Activated naive CD8-positive, alpha-beta T cell treated with anti-CD3 and anti-CD28 coated beads, Interleukin-2, amount 10 ng/mL, durations not matched to agents 7 days and 5 days (primary cell): Measurements from ENCODE around the gene EML3. TPM values are rescaled to one million over a fixed set of nuclear protein-coding genes. Genes with fewer than 3 reads are reported as not detected.
"Not testable (repeated sequence)": the region's sequence is repeated elsewhere in the genome, so short reads cannot be mapped to it uniquely, and the experiment has no call there.

Experiments
- ATAC-seq: fragments of 150-1000 bp; cut with Tn5 transposase; one replicate; pipeline ENCODE4 v1.10.0; 2021; ENCODE audit warnings: low read depth, moderate library complexity
- POLR2A ChIA-PET: fragments of 350-600 bp; sonication (Branson Sonifier 250); formaldehyde crosslinking; loops from one replicate; lab custom pipeline; 2021; ENCODE audit warnings: antibody characterized with exemption; lab: Charles Lee
- DNase-seq: peaks from one replicate; pipeline ENCODE4 v3.0.0; 2021
- H3K27ac Mint-ChIP-seq: one replicate; pipeline ENCODE4 v1.8.0; 2022; ENCODE audit warnings: mild to moderate bottlenecking, mixed read lengths
- H3K27me3 Mint-ChIP-seq: one replicate; pipeline ENCODE4 v1.8.0; 2022; ENCODE audit warnings: mild to moderate bottlenecking, moderate library complexity, mixed read lengths
- H3K36me3 Mint-ChIP-seq: one replicate; pipeline ENCODE4 v1.8.0; 2021; ENCODE audit warnings: mild to moderate bottlenecking, mixed read lengths
- H3K4me1 Mint-ChIP-seq: one replicate; pipeline ENCODE4 v1.8.0; 2021; ENCODE audit warnings: mixed read lengths
- H3K4me3 Mint-ChIP-seq: one replicate; pipeline ENCODE4 v1.8.0; 2022; ENCODE audit warnings: mild to moderate bottlenecking, moderate library complexity, mixed read lengths
- H3K9me3 Mint-ChIP-seq: one replicate; pipeline ENCODE4 v1.8.0; 2021; ENCODE audit warnings: mixed read lengths
- total RNA-seq, 2 experiments: library from RNA; stranded (reverse); gene quantifications; one replicate each; pipeline ENCODE4 v1.2.3, GENCODE V29; 2021

EML3 gene
- total RNA-seq, 2 experiments from 2014 or later, result 183 to 185 TPM

DNA sequence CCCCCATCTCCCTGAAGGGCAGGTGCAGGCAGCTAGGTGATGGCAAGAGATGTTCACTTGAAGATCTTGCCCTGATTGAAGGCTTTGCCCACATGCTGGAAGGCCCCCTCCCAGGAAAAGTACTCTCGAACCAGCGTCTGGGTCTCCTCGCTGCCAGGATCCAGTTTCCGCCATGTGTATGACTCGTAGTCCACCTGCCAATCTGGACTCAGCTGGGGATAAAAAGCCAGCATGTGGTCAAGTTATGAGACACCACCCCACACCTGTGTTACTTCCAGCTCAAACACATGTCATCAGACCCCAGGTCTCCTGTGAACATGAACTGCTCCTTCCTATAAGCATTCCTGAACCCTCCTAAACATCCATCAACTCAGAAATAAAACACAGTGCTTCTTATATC, 52.9 kb downstream of the EML3 start:
- H3K4me3 Mint-ChIP-seq, ATAC-seq, H3K27me3 Mint-ChIP-seq, H3K9me3 Mint-ChIP-seq, DNase-seq: not testable (repeated sequence)
- H3K36me3 Mint-ChIP-seq, result peaks cover 21% of the 10 kb centered on the region
- H3K27ac Mint-ChIP-seq, result peak overlapping the region; percentile 17
- POLR2A ChIA-PET, result interaction anchor here (1.1 to 3.2 kb wide), 8 partner anchors 10 to 166 kb away, joined by 3 to 21 read pairs (median 4); partner anchors contain the start of genes AHNAK, EEF1G and TUT1
- H3K4me1 Mint-ChIP-seq, result peaks cover 54% of the 10 kb centered on the region

DNA sequence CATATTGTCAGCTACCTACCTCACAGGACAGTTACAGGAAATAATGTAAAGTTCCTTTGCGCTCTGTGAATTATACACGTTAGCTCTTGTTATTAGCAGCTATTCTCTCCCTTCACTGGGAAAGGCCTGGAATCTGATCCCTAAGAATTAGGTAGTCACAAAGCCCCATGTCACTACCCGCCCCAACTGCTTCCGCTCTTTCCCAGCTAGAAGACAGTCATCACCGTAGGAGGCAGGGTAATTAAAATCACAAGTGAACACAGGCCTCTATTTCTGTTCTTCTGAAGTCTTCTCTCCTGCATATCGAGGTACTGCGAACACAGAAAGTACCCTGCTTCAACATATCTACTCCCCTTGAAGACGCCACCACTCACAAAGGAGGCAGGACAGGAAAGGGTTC, 53.4 kb downstream of the EML3 start:
- Mint-ChIP-seq H3K27me3 (no peaks in the 10 kb centered on the region), H3K4me1 (peaks cover 58% of the 10 kb centered on the region), H3K4me3 (peak overlapping the region; percentile 25), H3K9me3 (no peaks in the 10 kb centered on the region), H3K27ac (peak overlapping the region; percentile 17), H3K36me3 (peaks cover 21% of the 10 kb centered on the region)
- ATAC-seq (no peak), DNase-seq (no peak)
- POLR2A ChIA-PET, result interaction anchor here (0.6 to 3.2 kb wide), 9 partner anchors 11 to 166 kb away, joined by 3 to 25 read pairs (median 4); partner anchors contain the start of genes AHNAK, EEF1G and TUT1

- Mint-ChIP-seq H3K4me3 (no peak overlapping the region), H3K27ac (peak overlapping the region; percentile 97), H3K4me1 (peaks cover 63% of the 10 kb centered on the region), H3K36me3 (peaks cover 19% of the 10 kb centered on the region), H3K9me3 (no peaks in the 10 kb centered on the region), H3K27me3 (no peaks in the 10 kb centered on the region)
- DNase-seq (no peak), ATAC-seq (no peak)
- POLR2A ChIA-PET, result interaction anchor here (0.6 to 3.2 kb wide), 10 partner anchors 11 to 165 kb away, joined by 3 to 25 read pairs (median 4); partner anchors contain the start of genes AHNAK, EEF1G, LBHD1 and TUT1
Measured at GRCh38 chr11:62558669-62559068, 53.9 kb downstream of the EML3 start.

DNA sequence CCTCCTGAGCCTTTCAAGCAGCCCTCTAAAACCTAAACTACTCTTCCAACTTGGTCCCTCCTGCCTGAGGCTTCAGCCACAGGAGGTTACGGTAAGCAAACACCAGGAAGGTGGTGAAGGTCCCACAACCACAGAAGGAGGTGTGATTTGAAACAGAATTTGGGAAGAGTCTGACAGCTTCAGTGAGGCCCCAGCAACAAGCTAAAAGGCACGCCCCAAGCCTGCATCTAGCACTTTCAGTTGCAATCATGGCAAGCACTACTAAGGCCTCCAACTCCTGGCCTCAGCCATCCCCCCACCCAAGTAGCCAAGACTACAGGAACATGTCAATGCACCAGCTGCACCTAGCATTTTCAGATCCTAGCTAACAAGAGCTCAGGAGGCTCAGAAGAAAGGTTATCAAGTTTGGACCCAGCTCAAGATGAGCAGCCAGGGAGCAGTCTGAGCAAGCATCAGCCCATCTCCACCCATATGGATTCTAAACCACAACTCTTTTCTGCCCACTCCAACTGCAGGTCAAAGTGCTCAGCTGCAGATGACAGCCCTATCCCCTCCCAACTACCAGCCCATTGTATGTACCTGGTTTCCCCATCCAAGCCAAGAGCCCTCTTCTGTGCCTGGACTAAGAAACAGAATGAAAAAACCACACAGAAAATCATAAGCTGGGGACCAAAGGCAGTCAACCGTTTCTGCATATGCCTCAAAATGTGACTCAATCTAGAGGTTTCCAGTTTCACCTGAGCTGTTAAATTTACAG, 55.5 kb downstream of the EML3 start:
- Mint-ChIP-seq H3K27me3 (no peaks in the 10 kb centered on the region), H3K36me3 (peaks cover 15% of the 10 kb centered on the region), H3K4me3 (peak overlapping the region; percentile 79), H3K27ac (peak overlapping the region; percentile 97), H3K4me1 (peaks cover 76% of the 10 kb centered on the region), H3K9me3 (no peaks in the 10 kb centered on the region)
- POLR2A ChIA-PET, result interaction anchor here (0.6 to 7.2 kb wide), 16 partner anchors 12 to 367 kb away, joined by 4 to 97 read pairs (median 6); partner anchors contain the start of genes AHNAK, C11orf98, CSKMT and EEF1G
- ATAC-seq, result peak; percentile 51
- no peak for DNase-seq

DNA sequence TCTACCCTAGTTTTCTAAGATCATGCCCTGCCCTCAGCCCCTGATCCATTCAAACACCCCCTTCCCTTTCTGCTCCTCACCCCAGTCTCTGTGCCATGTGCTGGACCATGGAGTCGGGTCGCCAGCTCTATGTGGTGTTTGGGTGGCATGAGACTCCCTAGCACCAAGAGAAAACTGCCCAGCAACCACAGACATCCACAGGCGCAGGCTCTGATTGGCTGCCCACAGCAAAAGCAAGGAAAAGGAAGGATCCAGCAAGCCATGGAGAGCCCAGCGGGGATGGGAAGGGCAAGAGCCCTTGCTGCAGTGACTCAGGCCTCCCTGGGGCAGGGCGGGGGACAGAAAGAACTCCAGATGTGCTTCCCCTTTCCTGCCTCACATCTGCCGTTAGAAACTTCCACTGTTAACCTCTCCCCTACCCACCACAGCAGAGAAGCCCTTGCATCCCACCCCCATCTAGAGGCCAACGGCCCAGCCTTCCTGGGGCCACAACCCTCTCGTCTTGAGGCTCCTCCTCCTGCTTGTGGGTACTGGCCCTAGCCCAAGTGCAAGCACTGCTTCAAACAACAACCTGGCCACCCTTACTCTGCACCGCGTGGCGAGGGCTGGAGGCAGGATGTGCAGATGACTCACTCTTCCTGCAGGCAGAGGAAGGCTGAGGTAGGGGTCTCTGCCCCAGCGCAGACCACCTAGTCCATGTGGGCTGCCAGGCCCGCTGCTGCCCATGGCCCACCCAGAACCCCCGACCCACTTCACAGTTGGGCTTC, 56.3 kb downstream of the EML3 start:
- Mint-ChIP-seq H3K9me3 (no peaks in the 10 kb centered on the region), H3K27me3 (no peaks in the 10 kb centered on the region), H3K27ac (peak overlapping the region; percentile 97), H3K4me3 (peak overlapping the region; percentile 79), H3K4me1 (peaks cover 82% of the 10 kb centered on the region), H3K36me3 (peaks cover 12% of the 10 kb centered on the region)
- POLR2A ChIA-PET, result interaction anchor here (0.6 to 7.2 kb wide), 18 partner anchors 11 to 368 kb away, joined by 4 to 97 read pairs (median 6); partner anchors contain the start of genes AHNAK, C11orf98, CSKMT and EEF1G
- peak; percentile 79 for ATAC-seq
- peak; percentile 87 for DNase-seq

GRCh38 chr11:62555464-62556107, 57.0 kb downstream of the EML3 start:
- peaks cover 12% of the 10 kb centered on the region for H3K36me3 Mint-ChIP-seq
- ATAC-seq (peak; percentile 8), DNase-seq (peak; percentile 58)
- POLR2A ChIA-PET, result interaction anchor here (0.7 to 7.2 kb wide), 13 partner anchors 10 to 1715 kb away, joined by 3 to 97 read pairs (median 5); partner anchors contain the start of genes AHNAK, C11orf98, CSKMT and EEF1G
- H3K4me1 Mint-ChIP-seq, result peaks cover 81% of the 10 kb centered on the region
- peaks cover 4% of the 10 kb centered on the region for H3K27me3 Mint-ChIP-seq
- H3K4me3 Mint-ChIP-seq, result peak overlapping the region; percentile 79
- peak overlapping the region; percentile 97 for H3K27ac Mint-ChIP-seq
- H3K9me3 Mint-ChIP-seq, result no peaks in the 10 kb centered on the region

- H3K27ac Mint-ChIP-seq, result peak overlapping the region; percentile 97
- peaks cover 74% of the 10 kb centered on the region for H3K4me1 Mint-ChIP-seq
- peaks cover 14% of the 10 kb centered on the region for H3K27me3 Mint-ChIP-seq
- H3K4me3 Mint-ChIP-seq, result peak overlapping the region; percentile 24
- H3K9me3 Mint-ChIP-seq, result no peaks in the 10 kb centered on the region
- POLR2A ChIA-PET, result interaction anchor here (1.0 to 7.2 kb wide), 9 partner anchors 9 to 287 kb away, joined by 3 to 97 read pairs (median 8); partner anchors contain the start of genes AHNAK, C11orf98, CSKMT and INTS5
- H3K36me3 Mint-ChIP-seq, result peaks cover 7% of the 10 kb centered on the region
- ATAC-seq, result no peak
- no peak for DNase-seq
Measured at GRCh38 chr11:62554387-62555167, 58.0 kb downstream of the EML3 start.

DNA sequence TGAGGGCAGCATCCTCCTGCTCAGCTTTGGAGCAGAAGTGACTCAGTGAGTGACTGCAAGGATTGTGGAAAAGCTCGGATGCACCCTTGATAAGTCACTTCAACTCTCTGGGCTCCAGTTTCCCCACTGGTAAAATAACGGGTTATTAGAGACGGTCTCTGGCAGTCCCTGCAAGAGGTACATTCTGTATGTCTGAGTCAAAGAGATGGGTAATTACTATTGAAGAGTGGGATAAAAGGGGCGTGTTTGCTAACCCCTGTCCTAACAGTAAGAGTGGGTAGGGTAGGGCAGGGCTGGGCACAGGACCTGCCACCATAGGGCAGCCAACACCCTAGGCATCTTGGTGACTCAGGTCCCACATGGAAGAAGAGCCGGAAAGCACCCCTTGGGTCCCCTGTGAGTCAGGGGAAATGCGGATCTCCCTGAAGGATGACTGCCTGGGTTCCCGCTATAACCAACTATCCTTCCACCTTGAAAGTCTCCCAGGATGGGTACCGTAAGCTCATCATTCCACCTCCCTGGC, 58.7 kb downstream of the EML3 start:
- ATAC-seq (no peak), DNase-seq (no peak)
- Mint-ChIP-seq H3K27ac (peak overlapping the region; percentile 97), H3K4me1 (peaks cover 69% of the 10 kb centered on the region), H3K27me3 (peaks cover 20% of the 10 kb centered on the region), H3K4me3 (no peak overlapping the region), H3K36me3 (peaks cover under 1% of the 10 kb centered on the region), H3K9me3 (no peaks in the 10 kb centered on the region)
- POLR2A ChIA-PET, result interaction anchor here (1.0 to 7.2 kb wide), 6 partner anchors 9 to 126 kb away, joined by 5 to 97 read pairs (median 10); partner anchors contain the start of genes AHNAK, EEF1G, INTS5 and MTA2

DNA sequence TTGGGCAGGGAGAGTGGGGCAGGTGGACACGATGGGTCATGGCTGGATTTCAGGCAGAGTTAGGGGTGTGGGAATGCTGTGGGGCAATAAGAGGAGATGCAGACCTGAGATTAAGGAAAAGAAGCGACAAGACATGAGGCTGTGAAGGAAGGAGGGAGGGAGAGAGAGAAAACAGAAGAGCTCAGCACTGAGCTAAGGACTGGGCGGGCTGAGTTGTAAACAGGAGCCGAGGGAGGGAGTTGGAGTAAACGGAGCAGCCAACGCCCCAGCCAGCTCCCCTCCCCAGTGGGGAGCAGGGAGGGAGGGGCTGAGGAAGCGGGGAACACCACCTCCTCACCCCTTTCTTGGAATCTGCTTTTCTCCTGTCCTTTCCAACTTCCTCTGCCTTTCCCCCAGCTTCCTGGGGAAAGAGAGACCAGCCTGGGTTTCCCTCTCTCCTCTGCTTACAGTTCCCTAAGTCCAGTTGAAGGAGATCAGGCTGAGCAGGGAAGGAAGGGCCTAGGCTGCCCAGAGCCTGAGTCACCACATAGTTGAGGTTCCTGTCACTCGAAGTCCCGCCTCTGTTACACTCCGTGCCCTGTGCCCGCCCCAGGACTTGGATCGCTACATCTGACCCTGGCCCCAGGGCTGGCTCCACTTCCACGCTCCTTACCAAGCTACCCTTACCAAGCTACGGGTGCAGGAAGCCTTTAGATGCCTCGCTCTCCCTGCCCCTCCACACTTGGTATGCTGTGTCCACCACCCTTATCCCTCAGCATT, 59.3 kb downstream of the EML3 start:
- peak; percentile 70 for DNase-seq
- POLR2A ChIA-PET, result interaction anchor here (0.7 to 7.2 kb wide), 10 partner anchors 8 to 151 kb away, joined by 3 to 97 read pairs (median 6); partner anchors contain the start of genes AHNAK, C11orf98, CSKMT and EEF1G
- peaks cover 27% of the 10 kb centered on the region for H3K27me3 Mint-ChIP-seq
- peak overlapping the region; percentile 97 for H3K27ac Mint-ChIP-seq
- no peaks in the 10 kb centered on the region for H3K36me3 Mint-ChIP-seq
- peak overlapping the region; percentile 54 for H3K4me3 Mint-ChIP-seq
- H3K4me1 Mint-ChIP-seq, result peaks cover 67% of the 10 kb centered on the region
- H3K9me3 Mint-ChIP-seq, result no peaks in the 10 kb centered on the region
- ATAC-seq, result peak; percentile 8

DNA sequence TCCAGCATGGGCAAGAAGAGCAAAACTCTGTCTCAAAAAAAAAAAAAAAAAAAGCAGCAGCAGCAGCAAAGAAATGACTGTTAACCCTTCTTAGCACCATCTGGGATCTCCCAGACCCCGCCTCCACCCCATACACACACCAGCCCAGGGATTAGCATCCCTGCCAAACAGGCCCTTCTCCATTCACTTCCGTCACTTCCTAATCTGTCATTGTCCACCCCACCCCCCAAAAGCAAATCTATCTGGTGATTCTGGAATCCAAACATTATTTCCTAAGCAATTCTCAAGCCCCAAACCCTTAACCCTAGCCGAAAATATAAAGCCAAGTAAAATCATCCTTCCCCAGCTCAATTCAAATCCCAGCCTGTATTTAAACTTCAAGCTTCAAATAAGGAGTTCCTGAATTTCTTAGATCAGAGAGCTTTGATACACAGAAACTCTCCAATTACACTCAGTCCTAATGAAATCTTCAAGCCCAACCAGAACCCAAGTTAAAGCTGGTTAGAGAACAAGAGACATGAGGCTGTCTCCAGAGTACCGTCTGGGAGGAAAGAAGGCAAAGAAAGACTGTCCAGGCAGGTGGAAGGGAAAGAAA, 60.0 kb downstream of the EML3 start:
- no peak for ATAC-seq
- peaks cover 34% of the 10 kb centered on the region for H3K27me3 Mint-ChIP-seq
- DNase-seq, result no peak
- peak overlapping the region; percentile 54 for H3K4me3 Mint-ChIP-seq
- H3K27ac Mint-ChIP-seq, result peak overlapping the region; percentile 97
- POLR2A ChIA-PET, result interaction anchor here (0.6 to 7.2 kb wide), 15 partner anchors 7 to 329 kb away, joined by 3 to 97 read pairs (median 5); partner anchors contain the start of genes AHNAK, B3GAT3, C11orf98 and CSKMT
- H3K4me1 Mint-ChIP-seq, result peaks cover 66% of the 10 kb centered on the region
- no peaks in the 10 kb centered on the region for H3K9me3 Mint-ChIP-seq
- no peaks in the 10 kb centered on the region for H3K36me3 Mint-ChIP-seq
